HG03439 (cell line): ENCODE data around the gene ROR1.

Source experiments
- ATAC-seq: cut with Tn5 transposase; IDR thresholded peaks from one replicate; pipeline ENCODE4 v1.9.1; 2021; ENCODE audit warnings: mild to moderate bottlenecking, moderate library complexity; ENCODE audit not compliant: unreplicated experiment

Gene ROR1

DNA sequence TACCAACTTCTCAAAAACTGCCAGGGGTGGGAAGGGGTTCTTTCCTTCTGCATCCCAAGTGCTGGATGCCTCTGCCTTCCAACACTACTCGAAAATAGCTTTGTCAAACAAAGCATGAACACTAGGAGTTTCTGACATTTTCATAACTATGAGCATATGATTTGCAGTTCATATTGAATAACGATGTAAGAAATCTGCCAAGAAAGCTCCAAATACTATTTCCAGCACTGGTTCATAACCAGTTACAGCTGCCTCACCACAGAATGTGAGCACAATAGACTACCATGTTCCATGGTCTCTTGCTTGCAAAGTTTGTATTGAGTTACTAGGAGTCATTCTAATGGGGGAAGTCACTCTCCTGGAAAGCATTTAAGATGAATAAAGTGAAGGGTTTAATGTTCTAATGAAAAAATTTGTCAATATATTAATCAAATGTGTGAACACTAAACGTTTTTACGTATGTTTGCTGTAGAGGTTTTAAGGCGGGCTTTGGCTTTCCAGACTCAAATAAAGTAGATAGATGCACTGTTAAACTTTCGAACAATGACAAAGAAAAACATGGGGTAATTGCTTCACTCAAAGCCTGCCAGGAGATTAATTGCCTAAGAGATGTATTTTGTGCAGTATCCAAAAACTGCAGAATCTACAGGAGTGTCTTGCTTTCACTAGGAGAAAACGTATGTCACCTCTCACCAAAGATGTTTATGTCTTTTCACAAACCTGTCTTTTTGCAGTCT is 351.1 kb downstream of the ROR1 start:
- no peak for ATAC-seq

DNA sequence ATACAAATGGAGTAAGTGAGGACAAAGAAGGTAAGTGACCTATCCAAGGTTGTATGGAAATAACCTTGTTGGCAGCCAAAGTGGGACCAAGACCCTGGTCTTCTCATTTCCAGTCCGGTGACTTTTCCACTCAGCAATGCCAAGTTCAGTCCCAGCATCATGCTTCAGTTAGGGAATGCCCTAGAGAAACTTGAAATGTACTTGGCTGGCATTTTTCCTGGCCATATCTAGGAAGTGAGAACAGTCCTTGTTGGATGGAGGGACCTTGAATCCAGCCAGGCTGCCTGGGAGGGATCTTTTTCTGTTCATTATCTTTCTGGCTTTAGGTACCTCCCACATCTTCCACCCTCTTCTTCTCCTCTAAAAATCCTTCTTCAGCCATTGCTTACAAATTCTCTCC is 352.8 kb downstream of the ROR1 start:
- ATAC-seq: no peak

DNA sequence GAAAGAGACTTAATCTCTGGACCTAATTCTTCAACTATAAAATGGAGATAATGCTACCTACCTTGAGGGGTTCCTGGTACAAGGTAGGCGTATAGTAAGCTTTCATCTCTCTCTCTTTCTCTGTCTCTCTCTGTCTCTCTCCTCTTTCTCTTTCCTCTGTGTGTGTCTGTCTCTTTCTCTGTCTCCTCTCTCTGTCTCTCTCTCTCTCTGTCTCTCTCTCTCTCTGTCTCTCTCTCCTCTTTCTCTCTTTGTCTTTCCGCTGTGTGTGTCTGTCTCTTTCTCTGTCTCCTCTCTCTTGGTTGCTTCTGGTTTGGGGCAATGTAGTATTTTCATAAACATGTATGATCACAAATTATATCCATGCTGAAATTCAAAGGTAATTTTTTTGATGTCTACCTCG is 353.5 kb downstream of the ROR1 start:
- no peak for ATAC-seq

DNA sequence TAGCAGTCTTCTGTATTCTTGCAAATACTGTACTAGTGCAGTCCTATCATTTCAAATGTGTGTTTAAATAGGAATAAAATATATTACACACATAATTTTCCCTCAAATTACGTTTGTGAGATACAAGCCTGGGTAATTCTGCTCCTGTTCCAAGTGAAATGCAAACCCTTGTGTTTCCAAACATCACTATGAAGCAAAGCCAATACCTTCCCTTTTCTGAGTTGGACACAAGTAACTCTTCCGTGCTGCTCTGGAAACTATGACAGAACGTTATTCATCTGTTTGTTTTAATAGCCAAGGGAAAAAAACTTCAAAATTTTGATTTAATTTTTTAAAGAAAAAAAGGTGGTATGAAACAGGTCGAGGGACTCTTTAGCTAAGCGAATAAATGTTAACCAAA is 355.9 kb downstream of the ROR1 start:
- no peak for ATAC-seq

DNA sequence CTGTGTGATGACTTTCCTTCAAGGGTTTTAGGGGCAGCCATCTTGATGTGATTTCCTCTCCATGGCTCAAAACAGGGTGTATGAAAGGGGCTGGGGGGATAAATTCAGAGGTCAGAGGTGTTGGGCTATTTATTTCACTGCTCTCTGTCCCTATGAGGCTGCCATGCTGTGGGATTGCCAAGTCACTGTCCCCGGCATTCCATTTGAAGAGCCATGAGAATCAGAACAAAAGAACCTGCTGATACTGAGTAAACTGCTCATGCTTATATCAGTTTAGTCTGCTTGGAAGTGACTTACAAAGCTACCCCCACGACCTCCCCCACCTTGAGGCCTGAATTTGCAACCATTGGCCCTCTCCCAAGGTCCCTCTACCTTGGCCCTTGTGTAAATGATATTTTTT is 357.3 kb downstream of the ROR1 start:
- no peak for ATAC-seq

DNA sequence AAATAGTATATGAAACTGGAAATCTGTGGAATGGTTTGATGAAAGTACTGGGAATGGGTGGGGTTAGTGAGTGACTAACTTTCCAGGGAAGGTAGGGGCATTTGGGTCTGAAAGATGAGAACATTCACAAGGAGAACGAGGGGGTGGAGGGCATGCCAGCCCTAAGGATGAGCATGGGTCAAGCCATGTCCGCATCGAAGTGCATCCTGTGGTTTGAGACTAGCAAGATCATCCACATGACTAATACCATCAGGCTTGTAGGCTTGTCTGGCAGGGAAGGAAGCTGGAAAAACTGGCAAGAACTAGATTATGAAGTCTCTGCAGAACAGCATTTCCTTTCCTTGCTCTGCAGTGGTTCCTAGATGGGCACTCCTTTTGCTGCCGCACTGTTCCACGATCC is 359.2 kb downstream of the ROR1 start:
- no peak for ATAC-seq

DNA sequence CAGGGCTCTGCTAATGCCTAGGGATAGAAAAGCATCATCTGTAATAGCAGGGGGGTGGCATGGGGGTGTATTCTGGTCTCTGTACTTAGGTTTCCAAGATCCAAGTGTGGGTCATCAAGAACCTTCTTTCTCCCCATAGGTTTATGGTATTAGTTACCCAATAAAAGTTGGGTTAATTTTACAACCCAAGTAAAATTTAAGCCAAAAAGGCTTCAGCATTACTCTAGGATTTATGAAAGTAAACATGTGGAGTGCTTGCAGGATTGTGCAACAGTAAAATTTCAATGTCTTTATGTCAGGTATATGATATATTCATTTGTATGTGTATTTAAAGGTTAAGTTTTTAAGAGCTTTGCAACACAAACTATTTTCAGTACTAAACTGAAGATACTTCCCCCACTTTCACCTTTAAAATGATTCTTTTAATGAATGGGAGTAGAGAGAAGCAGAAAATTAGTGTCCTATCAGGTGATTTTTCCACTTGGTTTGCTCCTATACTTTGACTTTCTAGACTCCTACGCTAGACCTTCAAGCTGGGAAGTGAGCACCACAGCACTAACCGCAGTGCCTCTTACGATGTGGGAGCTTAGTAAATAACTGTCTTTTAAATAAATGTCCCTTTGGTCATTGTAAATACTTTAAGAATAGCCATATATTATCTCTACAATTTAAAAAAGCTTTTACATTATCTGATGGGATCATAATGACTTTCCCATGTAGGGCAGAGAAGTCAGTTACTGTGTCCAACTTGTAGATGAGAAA is 361.8 kb downstream of the ROR1 start:
- no peak for ATAC-seq

DNA sequence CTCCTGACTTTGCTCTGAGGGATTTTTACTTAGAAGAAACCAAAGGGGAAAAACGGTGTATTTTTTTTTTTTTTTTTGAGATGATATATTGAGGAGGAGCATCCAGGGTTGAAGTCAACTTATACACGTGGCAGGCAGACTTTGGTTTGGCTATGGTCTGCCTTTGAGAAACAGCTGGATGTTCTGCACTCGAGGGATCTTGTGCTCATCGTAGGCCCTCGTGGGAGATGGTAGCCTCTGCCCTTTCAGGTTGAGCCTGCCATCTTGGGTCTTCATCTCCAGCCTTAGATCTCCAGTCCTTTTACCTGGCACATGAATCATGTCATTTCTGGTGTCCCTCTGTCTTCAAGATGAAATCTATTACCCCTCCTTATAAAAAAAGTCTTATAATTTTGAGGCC is 362.5 kb downstream of the ROR1 start:
- ATAC-seq: no peak

DNA sequence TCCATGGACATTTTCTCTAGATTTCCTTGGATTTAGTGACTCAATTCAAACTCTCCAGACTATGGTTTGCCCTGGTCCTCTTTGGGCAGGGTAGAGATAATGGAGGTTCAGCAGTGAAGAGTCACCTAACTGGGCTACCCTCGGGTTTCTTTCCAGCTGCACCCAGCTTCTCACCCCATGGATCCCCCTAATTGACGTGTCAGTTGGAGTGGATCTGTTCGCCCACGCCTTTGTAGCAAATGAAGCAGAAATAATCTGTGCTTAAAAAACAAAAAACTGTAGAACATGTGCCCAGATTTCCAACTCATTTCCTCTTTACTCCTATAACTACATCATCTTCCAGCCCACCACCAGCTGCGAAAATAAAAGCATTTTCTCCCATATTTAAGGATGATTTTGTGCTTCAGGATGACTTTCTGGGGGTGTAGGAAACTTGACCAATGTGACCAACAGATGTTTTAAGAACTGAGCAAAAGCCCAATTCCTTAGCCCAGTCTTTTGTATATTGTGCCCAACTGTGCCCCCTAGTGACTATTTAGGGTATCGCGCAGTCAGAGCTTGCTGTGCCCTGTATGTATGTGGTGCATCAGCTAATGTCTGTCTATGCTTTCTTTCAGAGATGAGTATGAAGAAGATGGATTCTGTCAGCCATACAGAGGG is 363.1 kb downstream of the ROR1 start:
- ATAC-seq: peak; percentile 69

DNA sequence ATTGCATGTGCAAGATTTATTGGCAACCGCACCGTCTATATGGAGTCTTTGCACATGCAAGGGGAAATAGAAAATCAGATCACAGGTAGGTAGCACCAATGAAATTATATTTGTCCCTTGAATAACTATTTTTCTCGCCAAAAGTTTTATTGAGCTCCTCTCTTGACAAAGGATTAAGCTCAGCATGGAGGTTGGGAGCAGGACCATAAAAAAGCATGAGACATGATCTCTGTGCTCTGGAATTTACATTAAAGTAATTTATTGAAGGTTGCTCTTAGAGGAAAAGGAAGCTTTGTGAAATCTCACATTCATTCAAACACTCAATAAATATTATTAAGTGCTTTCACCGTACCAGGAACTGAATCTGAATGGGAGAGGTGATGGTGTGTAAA is 363.6 kb downstream of the ROR1 start:
- no peak for ATAC-seq

DNA sequence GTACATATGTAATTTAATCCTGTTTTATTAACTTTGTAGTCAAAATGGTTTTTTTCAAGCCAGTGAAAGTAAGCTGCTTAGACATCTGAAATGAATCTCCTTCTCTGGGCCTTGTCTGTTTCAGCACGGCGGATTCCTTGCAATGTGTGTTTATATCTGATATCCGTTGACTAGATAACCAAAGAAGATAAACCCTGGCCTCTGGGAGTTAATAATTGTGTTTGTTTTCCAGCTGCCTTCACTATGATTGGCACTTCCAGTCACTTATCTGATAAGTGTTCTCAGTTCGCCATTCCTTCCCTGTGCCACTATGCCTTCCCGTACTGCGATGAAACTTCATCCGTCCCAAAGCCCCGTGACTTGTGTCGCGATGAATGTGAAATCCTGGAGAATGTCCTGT is 366.1 kb downstream of the ROR1 start:
- no peak for ATAC-seq

DNA sequence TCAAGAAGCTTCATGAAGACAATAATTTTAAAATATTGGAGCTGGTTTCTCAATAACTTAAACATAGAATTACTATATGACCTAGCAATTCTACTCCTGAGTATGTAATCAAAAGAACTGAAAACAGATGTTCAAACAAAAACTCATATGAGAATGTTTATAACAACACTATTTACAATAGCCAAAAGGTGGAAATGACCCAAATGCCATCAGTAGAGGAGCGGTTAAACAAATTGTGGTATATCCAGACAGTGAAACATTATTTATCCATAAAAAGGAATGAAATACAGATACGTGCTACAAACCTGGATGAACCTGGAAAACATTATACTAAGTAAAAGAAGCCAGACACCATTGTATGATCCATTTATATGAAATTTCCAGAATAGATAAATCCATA is 366.8 kb downstream of the ROR1 start:
- ATAC-seq: no peak

DNA sequence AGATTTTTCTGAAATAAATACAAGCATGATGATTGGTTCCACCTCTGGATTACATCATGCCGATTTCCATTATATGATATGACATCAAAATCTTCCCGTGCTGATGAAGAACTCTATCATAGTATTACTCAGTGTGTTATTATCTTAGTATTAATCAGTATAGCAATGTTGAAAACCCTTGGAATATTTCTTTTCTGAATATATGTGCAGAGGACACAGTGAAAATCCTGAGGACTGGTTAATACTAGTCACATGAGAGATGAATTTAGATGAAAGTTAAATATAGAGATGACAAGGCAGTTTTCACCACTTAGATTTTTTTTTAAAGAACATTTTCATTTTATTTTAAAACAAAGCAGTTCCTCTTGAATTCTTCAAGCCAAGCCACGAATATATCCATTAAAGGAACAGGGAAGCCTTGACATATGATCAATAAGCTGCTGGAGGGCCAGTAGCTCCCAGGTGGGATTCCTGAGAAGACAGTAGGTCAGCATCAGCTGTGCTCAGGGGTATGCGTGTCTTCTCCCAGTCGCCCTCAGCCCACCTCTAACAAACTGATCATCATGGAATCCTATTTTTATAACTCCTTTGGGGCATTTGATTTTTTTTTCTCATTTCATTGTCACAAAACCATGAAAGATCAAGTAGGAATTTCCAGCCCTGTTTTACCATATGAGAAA is 373.4 kb downstream of the ROR1 start:
- no peak for ATAC-seq

DNA sequence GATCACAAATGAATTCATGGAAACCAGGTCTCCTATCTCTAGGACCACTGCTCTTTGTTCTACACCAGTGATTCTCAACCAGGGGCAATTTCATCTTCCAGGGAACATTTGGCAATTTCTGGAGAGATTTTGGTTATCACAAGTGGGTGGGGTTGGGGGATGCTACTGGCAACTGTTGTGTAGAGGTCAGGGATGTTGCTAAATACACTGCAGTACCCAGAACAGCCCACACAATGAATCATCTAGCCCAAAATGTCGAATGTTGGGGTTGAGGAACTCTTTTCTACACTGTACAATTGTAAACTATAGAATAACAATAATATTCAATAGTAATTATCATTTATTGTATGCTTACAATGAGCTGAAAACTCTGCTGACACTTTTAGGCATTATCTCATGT is 373.9 kb downstream of the ROR1 start:
- no peak for ATAC-seq

DNA sequence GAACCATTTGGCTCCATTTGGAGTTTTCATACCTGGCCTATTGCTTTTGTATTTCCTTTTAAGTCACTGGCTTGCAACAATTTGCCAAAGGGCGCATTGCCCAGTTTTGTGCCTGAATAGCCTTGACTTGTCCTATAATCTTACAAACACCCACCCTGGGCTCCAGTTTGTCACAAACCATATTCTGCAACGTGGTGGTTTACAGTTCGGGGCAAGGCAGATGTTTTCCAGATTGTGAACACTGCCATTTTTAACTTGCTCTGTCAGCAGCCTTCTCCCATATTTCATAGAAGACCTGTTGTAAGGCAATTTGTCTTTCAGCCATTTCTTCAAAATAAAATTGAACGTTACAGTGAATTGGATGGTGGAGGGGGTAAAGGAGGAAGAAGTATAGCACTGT is 376.4 kb downstream of the ROR1 start:
- ATAC-seq: no peak

DNA sequence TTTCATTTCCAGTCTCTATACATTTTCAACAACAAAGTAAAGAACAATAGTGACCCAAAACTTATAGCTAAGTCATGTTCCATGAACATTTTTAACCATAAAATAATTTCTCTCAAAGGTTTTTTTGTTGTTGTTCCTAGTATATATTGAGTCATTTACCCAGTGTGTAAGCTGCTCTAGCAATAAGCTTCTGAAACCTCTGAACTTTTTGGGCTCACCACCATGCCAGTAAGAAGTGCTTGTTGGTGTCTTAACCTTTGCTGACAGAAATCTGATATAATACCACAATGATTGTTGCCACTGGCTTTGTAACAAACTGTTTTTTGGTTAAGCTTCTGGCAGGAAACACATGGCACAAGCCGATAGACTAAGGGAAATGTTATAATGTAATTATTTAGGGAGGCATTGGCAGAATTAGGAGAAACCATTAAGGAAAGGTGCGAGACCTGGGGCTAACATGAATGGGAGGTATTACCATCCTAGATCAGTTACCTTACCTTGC is 377.0 kb downstream of the ROR1 start:
- no peak for ATAC-seq

DNA sequence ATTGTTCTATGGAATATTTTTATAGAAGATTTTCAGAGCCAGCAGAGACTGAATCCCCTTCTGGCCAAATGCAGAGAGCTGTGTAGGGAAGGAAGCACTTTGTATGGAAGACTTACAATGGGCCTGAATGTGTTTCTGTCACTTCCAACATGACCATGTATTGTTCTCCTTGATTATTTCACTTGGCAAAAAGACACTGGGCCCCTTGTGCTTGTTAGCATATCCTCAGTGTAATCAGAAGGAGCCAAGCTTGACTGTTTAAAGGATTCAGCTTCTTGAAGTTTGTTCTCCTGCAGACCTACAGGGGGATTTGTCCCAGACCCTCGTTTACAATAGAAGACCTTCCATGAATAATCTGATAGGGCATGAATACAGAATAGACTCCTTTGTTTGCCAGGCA is 381.5 kb downstream of the ROR1 start:
- no peak for ATAC-seq

DNA sequence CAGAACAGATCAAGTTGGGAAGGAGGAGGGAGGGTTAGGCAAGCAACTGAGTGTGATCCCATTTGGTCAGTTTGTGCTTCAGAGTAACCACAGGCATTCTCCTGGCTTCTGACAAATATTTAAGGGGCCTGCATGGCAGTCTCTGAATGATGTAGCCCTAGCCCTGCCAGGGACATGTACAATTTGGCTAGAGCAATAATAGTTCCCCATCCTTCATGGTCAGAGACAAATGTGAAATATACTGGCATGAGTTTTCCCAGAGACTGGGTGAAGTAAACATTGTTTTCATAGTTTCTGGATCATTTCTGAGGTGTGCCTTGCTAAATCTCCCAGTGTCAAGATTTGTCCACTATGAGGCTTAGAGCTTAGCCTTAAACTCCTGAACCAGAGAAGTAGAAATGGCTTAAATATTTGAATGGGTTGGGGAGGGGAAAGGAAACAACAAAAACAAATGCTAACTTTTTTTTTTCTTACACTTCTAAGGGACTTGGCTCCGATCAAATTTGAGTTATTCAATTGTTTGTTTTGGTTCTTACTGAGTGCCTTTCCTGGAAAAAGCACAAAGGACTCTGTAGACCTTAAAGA is 387.6 kb downstream of the ROR1 start:
- ATAC-seq: no peak

DNA sequence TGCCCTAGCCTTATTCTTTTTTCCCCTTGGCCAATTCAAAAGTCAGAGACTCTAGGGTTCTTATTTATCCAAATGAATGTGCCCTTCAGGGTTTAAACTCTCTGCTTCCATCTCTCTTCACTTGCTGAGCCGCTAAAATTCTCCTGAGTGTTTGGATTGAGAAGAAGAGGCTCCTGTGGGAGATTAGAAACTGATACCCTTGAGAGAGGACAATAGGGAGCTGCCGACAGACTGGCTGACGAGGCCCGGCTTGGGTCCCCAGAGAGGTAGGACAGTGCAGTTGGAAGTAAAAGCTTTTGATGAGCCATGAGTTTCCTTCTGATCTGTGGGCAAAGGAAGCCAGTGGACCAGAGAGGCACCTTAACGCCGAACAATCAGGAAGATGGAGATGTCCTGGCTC is 388.3 kb downstream of the ROR1 start:
- no peak for ATAC-seq

DNA sequence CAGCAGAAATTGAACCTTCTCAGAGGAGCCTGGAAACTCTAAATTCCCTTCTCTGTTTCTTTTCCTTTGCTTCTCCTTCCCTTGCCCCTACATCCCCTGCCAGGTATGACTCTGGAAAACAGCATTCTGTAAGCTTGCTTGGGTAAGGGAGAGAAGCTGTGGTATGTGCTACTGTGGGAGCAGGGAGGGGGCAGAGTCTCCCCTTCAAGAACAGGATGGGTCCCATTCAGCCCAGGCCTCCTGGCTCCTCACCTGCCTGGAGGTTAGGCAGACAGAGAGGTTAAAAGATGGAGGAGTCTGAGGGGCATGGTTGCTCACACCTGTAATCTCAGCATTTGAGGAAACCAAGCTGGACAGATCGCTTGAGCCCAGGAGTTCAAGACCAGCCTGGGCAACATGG is 389.0 kb downstream of the ROR1 start:
- no peak for ATAC-seq

DNA sequence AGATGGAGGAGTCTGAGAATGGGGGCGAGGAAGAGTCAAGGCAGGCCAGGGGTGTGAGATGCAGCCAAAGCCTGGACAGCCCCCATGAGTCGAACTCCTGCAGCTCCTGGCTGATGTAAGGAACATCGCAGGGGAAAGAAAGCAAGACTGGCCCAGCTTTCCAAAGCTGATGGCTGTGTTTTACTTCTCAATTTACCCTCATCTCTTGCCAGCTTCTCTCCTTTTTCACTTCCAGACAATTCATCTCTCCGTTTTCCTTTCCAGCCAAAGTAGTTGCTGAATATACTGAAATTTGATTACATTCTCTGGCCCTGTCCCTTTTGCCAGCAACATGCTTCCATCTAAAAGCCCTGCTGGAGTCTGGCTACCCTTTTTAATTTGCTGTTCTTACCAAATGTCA is 389.6 kb downstream of the ROR1 start:
- no peak for ATAC-seq
